WTC11 (cell line): Measurements from ENCODE around the gene HMGCL. TPM values are rescaled to one million over a fixed set of nuclear protein-coding genes. Genes with fewer than 3 reads are reported as not detected.

Source experiments
- ATAC-seq: fragments of 200-7000 bp; cut with Tn5 transposase; 2 replicates; pipeline ENCODE4 v1.10.0; 2021; ENCODE audit warnings: mild to moderate bottlenecking, moderate library complexity
- Bru-seq: library from RNA; stranded (reverse); fragments of 400-500 nt; gene quantifications from one replicate; lab custom pipeline; 2021; lab: Mats Ljungman, UMichigan
- CTCF ChIA-PET: fragments of 300-600 bp; sonication (Branson Sonifier 250); formaldehyde crosslinking; loops from one replicate; lab custom pipeline; 2021; ENCODE audit warnings: antibody characterized with exemption; lab: Charles Lee
- POLR2A ChIA-PET: fragments of 350-600 bp; sonication (Branson Sonifier 250); formaldehyde crosslinking; loops from one replicate; lab custom pipeline; 2021; ENCODE audit warnings: antibody characterized with exemption; lab: Charles Lee
- DNase-seq: peaks from one replicate; pipeline ENCODE4 v3.0.0; 2021; ENCODE audit warnings: low spot score
- H3K27ac Mint-ChIP-seq: 2 replicates; pipeline ENCODE4 v1.8.0; 2021; ENCODE audit warnings: mixed read lengths
- H3K27me3 Mint-ChIP-seq: 2 replicates; pipeline ENCODE4 v1.8.0; 2021; ENCODE audit warnings: low read depth, mild to moderate bottlenecking, moderate library complexity, mixed read lengths
- H3K36me3 Mint-ChIP-seq: 2 replicates; pipeline ENCODE4 v1.8.0; 2021; ENCODE audit warnings: mixed read lengths
- H3K4me1 Mint-ChIP-seq: 2 replicates; pipeline ENCODE4 v1.8.0; 2022; ENCODE audit warnings: mixed read lengths
- H3K4me3 Mint-ChIP-seq: 2 replicates; pipeline ENCODE4 v1.8.0; 2021; ENCODE audit warnings: mild to moderate bottlenecking, moderate library complexity, mixed read lengths
- H3K9me3 Mint-ChIP-seq: 2 replicates; pipeline ENCODE4 v1.8.0; 2021; ENCODE audit warnings: mixed read lengths
- ATF1 ChIP-seq: sonication (generic); formaldehyde crosslinking; IDR thresholded peaks from 2 replicates; pipeline ENCODE4 v1.8.1; 2023; ENCODE audit warnings: mild to moderate bottlenecking, moderate library complexity, missing genetic modification reagents
- CBFB ChIP-seq: sonication (generic); formaldehyde crosslinking; IDR thresholded peaks from 2 replicates; pipeline ENCODE4 v1.8.1; 2022; ENCODE audit warnings: mild to moderate bottlenecking, low read depth, missing genetic modification reagents
- CREB1 ChIP-seq: sonication (generic); formaldehyde crosslinking; IDR thresholded peaks from 2 replicates; pipeline ENCODE4 v1.8.0; 2023; ENCODE audit warnings: mild to moderate bottlenecking, missing genetic modification reagents
- CREM ChIP-seq: sonication (generic); formaldehyde crosslinking; IDR thresholded peaks from 2 replicates; pipeline ENCODE4 v1.8.1; 2022; ENCODE audit warnings: mild to moderate bottlenecking, missing genetic modification reagents, moderate library complexity
- E2F5 ChIP-seq: sonication (generic); formaldehyde crosslinking; IDR thresholded peaks from 2 replicates; pipeline ENCODE4 v1.8.1; 2022; ENCODE audit warnings: mild to moderate bottlenecking, moderate library complexity, missing genetic modification reagents
- EMX1 ChIP-seq: fragments of 250-450 bp; sonication (Bioruptor Pico); IDR thresholded peaks from 2 replicates; pipeline ENCODE4 v1.8.0; 2021; ENCODE audit warnings: mild to moderate bottlenecking
- ETV6 ChIP-seq: sonication (generic); formaldehyde crosslinking; IDR thresholded peaks from 2 replicates; pipeline ENCODE4 v1.8.1; 2022; ENCODE audit warnings: mild to moderate bottlenecking, missing genetic modification reagents
- FOXK1 ChIP-seq: sonication (generic); formaldehyde crosslinking; IDR thresholded peaks from 2 replicates; pipeline ENCODE4 v1.8.0; 2022; ENCODE audit warnings: mild to moderate bottlenecking, moderate library complexity, missing genetic modification reagents
- FOXP4 ChIP-seq: sonication (generic); formaldehyde crosslinking; IDR thresholded peaks from 2 replicates; pipeline ENCODE4 v1.8.0; 2022; ENCODE audit warnings: mild to moderate bottlenecking, missing genetic modification reagents
- GRHL2 ChIP-seq: fragments of 250-450 bp; sonication (Bioruptor Pico); IDR thresholded peaks from 2 replicates; pipeline ENCODE4 v1.8.0; 2022; ENCODE audit warnings: mild to moderate bottlenecking, moderate library complexity; ENCODE audit not compliant: insufficient replicate concordance, severe bottlenecking
- MAX ChIP-seq: sonication (generic); formaldehyde crosslinking; IDR thresholded peaks from 2 replicates; pipeline ENCODE4 v1.8.0; 2022; ENCODE audit warnings: mild to moderate bottlenecking, missing genetic modification reagents
- NFATC4 ChIP-seq: fragments of 250-450 bp; sonication (Bioruptor Pico); IDR thresholded peaks from 2 replicates; pipeline ENCODE4 v1.9.0; 2021; ENCODE audit warnings: mild to moderate bottlenecking
- PRDM15 ChIP-seq: sonication (generic); formaldehyde crosslinking; IDR thresholded peaks from 2 replicates; pipeline ENCODE4 v1.8.0; 2022; ENCODE audit warnings: missing genetic modification reagents
- SMAD4 ChIP-seq: sonication (generic); formaldehyde crosslinking; IDR thresholded peaks from 2 replicates; pipeline ENCODE4 v1.8.0; 2022; ENCODE audit warnings: mild to moderate bottlenecking, missing genetic modification reagents
- SP1 ChIP-seq: sonication (generic); formaldehyde crosslinking; conservative IDR thresholded peaks from 2 replicates; pipeline ENCODE4 v1.8.1; 2022; ENCODE audit warnings: missing genetic modification reagents
- TEAD1 ChIP-seq: sonication (generic); formaldehyde crosslinking; IDR thresholded peaks from 2 replicates; pipeline ENCODE4 v1.8.0; 2022; ENCODE audit warnings: mild to moderate bottlenecking, missing genetic modification reagents
- ZNF232 ChIP-seq: sonication (generic); formaldehyde crosslinking; IDR thresholded peaks from 2 replicates; pipeline ENCODE4 v1.8.0; 2022; ENCODE audit warnings: mild to moderate bottlenecking, missing genetic modification reagents
- ZNF281 ChIP-seq: sonication (generic); formaldehyde crosslinking; IDR thresholded peaks from 2 replicates; pipeline ENCODE4 v1.8.0; 2023; ENCODE audit warnings: mild to moderate bottlenecking, missing genetic modification reagents
- ZNF396 ChIP-seq: fragments of 250-450 bp; sonication (Bioruptor Pico); IDR thresholded peaks from 2 replicates; pipeline ENCODE4 v1.8.0; 2021; ENCODE audit warnings: mild to moderate bottlenecking, moderate library complexity, borderline replicate concordance
- long read RNA-seq, 3 experiments: library from RNA in 1 of 3; library from capped mRNA in 1 of 3; library from polyadenylated mRNA in 1 of 3; unstranded in 2 of 3; stranded (forward) in 1 of 3; transcript quantifications; one replicate each; pipeline ENCODE4 v2.0.0, GENCODE V29; 2021
- total RNA-seq: library from RNA; stranded (reverse); gene quantifications from 3 replicates; pipeline ENCODE4 v1.2.3, GENCODE V29; 2021
- TF ChIP-seq, protein P1 (sequence below): sonication (generic); formaldehyde crosslinking; IDR thresholded peaks from 2 replicates; pipeline ENCODE4 v1.8.0; 2022; ENCODE audit warnings: mild to moderate bottlenecking, missing genetic modification reagents

Gene HMGCL
- 22.7 to 31.2 TPM (median 25.4 TPM) in 3 replicates for total RNA-seq
- percentile 65 among the genes with signal in this experiment for Bru-seq, nascent RNA
- long read RNA-seq, experiment 1, transcript HMGCL-204 (7 exons, 1,354 nt) = minor isoform, 5 of 92 reads
- long read RNA-seq, experiment 1, transcript HMGCL-203 (9 exons, 1,600 nt) = major isoform, 70 of 92 reads
- long read RNA-seq, experiment 1, partial matches to known transcripts = 3 of 92 reads
- long read RNA-seq, experiment 1, other reads (novel, unspliced or antisense) = 13 of 92 reads
- long read RNA-seq, experiment 2, transcript HMGCL-203 (9 exons, 1,600 nt) = major isoform, 18 of 41 reads
- long read RNA-seq, experiment 2, partial matches to known transcripts = 15 of 41 reads
- long read RNA-seq, experiment 2, other reads (novel, unspliced or antisense) = 6 of 41 reads
- long read RNA-seq, experiment 3, transcript HMGCL-203 (9 exons, 1,600 nt) = major isoform, 7 of 12 reads
- long read RNA-seq, experiment 3, partial matches to known transcripts = 0 of 12 reads
- long read RNA-seq, experiment 3, other reads (novel, unspliced or antisense) = 0 of 12 reads

DNA sequence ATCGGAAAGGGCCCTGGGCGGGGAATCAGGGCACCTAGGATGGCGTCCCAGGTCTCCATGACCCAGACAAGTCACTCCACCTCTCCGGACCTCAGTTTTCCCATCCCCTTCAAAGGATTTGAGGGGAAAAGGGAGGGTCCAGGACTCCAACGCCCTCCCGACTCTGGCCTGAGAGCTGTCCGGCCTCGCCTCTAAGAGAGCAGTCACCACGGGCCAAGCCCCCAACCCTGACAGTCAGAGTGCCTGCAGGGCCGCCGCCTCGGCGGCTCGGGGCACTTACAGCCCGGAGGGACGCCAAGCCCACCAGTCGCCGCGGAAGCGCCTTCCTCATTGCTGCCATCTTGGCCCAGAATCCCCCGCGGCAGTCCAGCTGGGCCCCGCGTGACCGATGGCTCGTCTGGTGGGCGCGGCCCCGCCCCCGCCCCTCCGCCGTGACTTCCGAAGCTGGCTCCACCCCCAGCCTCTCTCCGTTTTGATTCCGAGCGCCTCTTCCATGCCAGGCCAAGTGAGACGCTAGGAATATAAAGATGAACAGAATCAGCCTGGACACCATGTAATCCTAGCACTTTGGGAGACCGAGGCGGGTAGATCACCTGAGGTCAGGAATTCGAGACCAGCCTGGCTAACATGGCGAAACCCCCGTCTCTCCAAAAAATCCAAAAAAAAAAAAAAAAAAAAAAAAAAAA is at the start of gene HMGCL:
TSS of gene HMGCL (minus strand) at position 354 of the 686 bp plus-strand sequence. CDS start at position 340, 14 bp downstream.
- no peaks in the 10 kb centered on the region for H3K36me3 Mint-ChIP-seq
- ATAC-seq = peak; percentile 87
- peak; percentile 73; the same call in 1 of the 2 replicates for TF ChIP-seq CREM (CRISPR knock-in tag)
- no peak for TF ChIP-seq SMAD4 (CRISPR knock-in tag)
- TF ChIP-seq FOXP4 (CRISPR knock-in tag) = peak; percentile 42; the same call in 1 of the 2 replicates
- no peak for TF ChIP-seq ZNF396 (CRISPR knock-in tag)
- TF ChIP-seq GRHL2 (CRISPR knock-in tag) = no peak
- TF ChIP-seq NFATC4 (CRISPR knock-in tag) = no peak
- TF ChIP-seq ETV6 (CRISPR knock-in tag) = peak; percentile 67; the same call in 1 of the 2 replicates
- TF ChIP-seq EMX1 (CRISPR knock-in tag) = no peak
- peak; percentile 50; the same call in 1 of the 2 replicates for TF ChIP-seq E2F5 (CRISPR knock-in tag)
- no peak for TF ChIP-seq ATF1
- peak; percentile 61; the same call in 1 of the 2 replicates for TF ChIP-seq TEAD1 (CRISPR knock-in tag)
- TF ChIP-seq ZNF232 (CRISPR knock-in tag) = peak; percentile 62; the same call in 1 of the 2 replicates
- TF ChIP-seq CREB1 (CRISPR knock-in tag) = no peak
- peak; percentile 85 for TF ChIP-seq SP1
- peak; percentile 77 for TF ChIP-seq FOXK1 (CRISPR knock-in tag)
- TF ChIP-seq CBFB (CRISPR knock-in tag) = no peak
- no peak for TF ChIP-seq ZNF281 (CRISPR knock-in tag)
- TF ChIP-seq, protein P1, sequence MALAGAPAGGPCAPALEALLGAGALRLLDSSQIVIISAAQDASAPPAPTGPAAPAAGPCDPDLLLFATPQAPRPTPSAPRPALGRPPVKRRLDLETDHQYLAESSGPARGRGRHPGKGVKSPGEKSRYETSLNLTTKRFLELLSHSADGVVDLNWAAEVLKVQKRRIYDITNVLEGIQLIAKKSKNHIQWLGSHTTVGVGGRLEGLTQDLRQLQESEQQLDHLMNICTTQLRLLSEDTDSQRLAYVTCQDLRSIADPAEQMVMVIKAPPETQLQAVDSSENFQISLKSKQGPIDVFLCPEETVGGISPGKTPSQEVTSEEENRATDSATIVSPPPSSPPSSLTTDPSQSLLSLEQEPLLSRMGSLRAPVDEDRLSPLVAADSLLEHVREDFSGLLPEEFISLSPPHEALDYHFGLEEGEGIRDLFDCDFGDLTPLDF = no peak
- TF ChIP-seq PRDM15 (CRISPR knock-in tag) = no peak
- TF ChIP-seq MAX (CRISPR knock-in tag) = peak; percentile 73; the same call in 1 of the 2 replicates

More for the DNA sequence above, at the start of gene HMGCL:
- peak; percentile 85 for DNase-seq
- Mint-ChIP-seq H3K9me3 (no peaks in the 10 kb centered on the region), H3K4me3 (peak within 1 kb of the TSS; percentile 97), H3K27me3 (no peaks in the 10 kb centered on the region), H3K27ac (peak within 1 kb of the TSS; percentile 95), H3K4me1 (peaks cover 8% of the 10 kb centered on the region)
- ChIA-PET CTCF (interaction anchor here (0.6 to 8.1 kb wide), 7 partner anchors 15 to 360 kb away, joined by 3 to 105 read pairs (median 7); no protein-coding TSS in a partner anchor), POLR2A (interaction anchor here (0.6 to 1.0 kb wide), 4 partner anchors 14 to 132 kb away, joined by 3 to 6 read pairs (median 4); partner anchors contain the start of gene GALE)
